SK-N-MC (cell line): ENCODE data around the gene DIPK1B.
A peak's percentile ranks its signal among the peaks of the same experiment; 100 is the strongest.
"Not testable (repeated sequence)": the region's sequence is repeated elsewhere in the genome, so short reads cannot be mapped to it uniquely, and the experiment has no call there.

ENCODE experiments used
- DNase-seq: peaks from one replicate; pipeline ENCODE4 v3.0.0-alpha.2; 2011; ENCODE audit warnings: low read depth, low spot score
- H3K27ac ChIP-seq: fragments of 200-600 bp; sonication (generic); 2 replicates; pipeline ENCODE4 v1.5.1; 2016; ENCODE audit warnings: mixed run types
- H3K36me3 ChIP-seq: fragments of 200-600 bp; sonication (generic); 2 replicates; pipeline ENCODE4 v1.6.1; 2017; ENCODE audit warnings: antibody characterized with exemption, low read length, mixed read lengths; ENCODE audit not compliant: insufficient read depth
- H3K4me3 ChIP-seq: fragments of 200-600 bp; sonication (generic); 2 replicates; pipeline ENCODE4 v1.5.1; 2016
- H3K9ac ChIP-seq: fragments of 200-600 bp; sonication (generic); 2 replicates; pipeline ENCODE4 v1.8.0; 2017; ENCODE audit warnings: mixed run types, mixed read lengths; ENCODE audit not compliant: insufficient read length
- H3K9me3 ChIP-seq: fragments of 200-600 bp; sonication (generic); 2 replicates; pipeline ENCODE4 v1.6.1; 2017; ENCODE audit warnings: low read depth, mild to moderate bottlenecking, antibody characterized with exemption, low read length, moderate library complexity, mixed read lengths
- EZH2 ChIP-seq: fragments of 200-600 bp; sonication (generic); IDR thresholded peaks from one replicate; pipeline ENCODE4 v1.6.1; 2017; ENCODE audit warnings: antibody characterized with exemption
- FOXP2 ChIP-seq: optimal IDR thresholded peaks from 2 replicates; pipeline ENCODE3; 2011; ENCODE audit warnings: mild to moderate bottlenecking, moderate library complexity; ENCODE audit not compliant: insufficient read depth; ENCODE audit errors: extremely low read length, control extremely low read depth
- POLR2AphosphoS5 ChIP-seq: IDR thresholded peaks from 2 replicates; pipeline ENCODE4 v1.6.1; 2012; ENCODE audit warnings: mild to moderate bottlenecking, low read depth, low read length, borderline replicate concordance

DIPK1B gene

DNA sequence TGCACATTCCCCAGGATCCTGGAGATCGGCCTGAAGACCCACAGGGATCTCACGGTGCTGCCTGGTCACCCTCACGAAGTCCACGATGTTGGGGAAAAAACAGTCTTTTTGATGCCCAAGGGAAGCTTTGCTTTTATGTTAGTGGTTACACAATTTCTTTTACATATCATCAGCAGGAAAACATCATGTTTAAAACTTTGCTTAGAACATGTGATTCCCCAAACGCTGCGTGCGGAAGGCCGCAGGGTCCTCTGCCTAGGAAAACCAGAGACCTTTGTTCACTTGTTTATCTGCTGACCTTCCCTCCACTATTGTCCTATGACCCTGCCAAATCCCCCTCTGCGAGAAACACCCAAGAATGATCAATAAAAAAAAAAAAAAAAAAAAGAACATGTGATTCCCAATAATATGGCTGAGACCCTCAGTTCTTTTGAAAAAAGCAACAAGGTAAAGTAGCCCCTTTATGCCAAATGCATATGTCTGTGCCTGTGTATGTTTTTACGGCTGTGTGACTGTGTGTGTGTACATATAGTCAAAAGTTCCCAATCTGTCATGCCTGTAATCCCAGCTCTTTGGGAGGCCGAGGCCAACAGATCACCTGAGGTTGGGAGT is 13.6 kb upstream of the DIPK1B start:
- Histone ChIP-seq H3K4me3 (no peak overlapping the region), H3K27ac (peak overlapping the region; percentile 19; the same call in 1 of the 2 replicates), H3K9me3 (no peaks in the 10 kb centered on the region), H3K36me3 (no peaks in the 10 kb centered on the region), H3K9ac (no peak overlapping the region)
- no peak for DNase-seq
- TF ChIP-seq FOXP2 (no peak), EZH2 (no peak), POLR2AphosphoS5 (no peak)

DNA sequence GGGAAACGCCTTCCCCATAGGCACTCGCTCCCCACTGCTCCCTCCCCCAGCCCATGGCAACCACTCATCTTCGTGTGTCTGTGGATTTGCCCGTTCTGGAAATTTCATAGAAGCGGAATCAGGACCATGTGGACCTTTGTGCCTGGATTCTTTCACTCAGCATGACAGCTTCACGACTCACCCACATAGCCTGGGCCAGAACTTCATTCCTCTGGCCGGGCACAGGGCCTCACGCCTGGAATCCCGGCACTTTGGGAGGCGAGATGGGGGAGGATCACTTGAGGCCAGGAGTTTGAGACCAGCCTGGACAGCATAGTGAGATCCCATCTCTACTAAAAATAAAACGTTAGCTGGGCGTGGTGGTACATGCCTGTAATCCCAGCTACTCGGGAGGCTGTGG is 12.1 kb upstream of the DIPK1B start:
- Histone ChIP-seq H3K4me3 (no peak overlapping the region), H3K9ac (no peak overlapping the region), H3K36me3 (no peaks in the 10 kb centered on the region), H3K27ac (no peak overlapping the region), H3K9me3 (no peaks in the 10 kb centered on the region)
- no peak for TF ChIP-seq EZH2
- TF ChIP-seq POLR2AphosphoS5: no peak
- TF ChIP-seq FOXP2: no peak
- no peak for DNase-seq

- Histone ChIP-seq H3K27ac (no peak overlapping the region), H3K4me3 (no peak overlapping the region), H3K9me3 (no peaks in the 10 kb centered on the region), H3K9ac (no peak overlapping the region), H3K36me3 (no peaks in the 10 kb centered on the region)
- no peak for DNase-seq
- TF ChIP-seq EZH2 (no peak), POLR2AphosphoS5 (no peak), FOXP2 (no peak)
Observed at GRCh38 chr9:136700959-136701667, 11.3 kb upstream of the DIPK1B start.

- Histone ChIP-seq H3K27ac (no peak overlapping the region), H3K4me3 (no peak overlapping the region), H3K9ac (no peak overlapping the region), H3K9me3 (no peaks in the 10 kb centered on the region), H3K36me3 (no peaks in the 10 kb centered on the region)
- TF ChIP-seq POLR2AphosphoS5 (no peak), EZH2 (no peak), FOXP2 (no peak)
- no peak for DNase-seq
Observed at GRCh38 chr9:136701668-136702053, 10.7 kb upstream of the DIPK1B start.

- H3K9ac ChIP-seq: no peak overlapping the region
- no peaks in the 10 kb centered on the region for H3K36me3 ChIP-seq
- H3K4me3 ChIP-seq: no peak overlapping the region
- TF ChIP-seq EZH2: no peak
- no peak for TF ChIP-seq POLR2AphosphoS5
- no peak for TF ChIP-seq FOXP2
- DNase-seq: no peak
- no peaks in the 10 kb centered on the region for H3K9me3 ChIP-seq
- no peak overlapping the region for H3K27ac ChIP-seq
Observed at GRCh38 chr9:136703276-136703860, 9.0 kb upstream of the DIPK1B start.

GRCh38 chr9:136704741-136705140 is 7.6 kb upstream of the DIPK1B start:
- not testable (repeated sequence) for H3K9me3 ChIP-seq, H3K9ac ChIP-seq, H3K36me3 ChIP-seq, DNase-seq, H3K4me3 ChIP-seq, H3K27ac ChIP-seq

DNA sequence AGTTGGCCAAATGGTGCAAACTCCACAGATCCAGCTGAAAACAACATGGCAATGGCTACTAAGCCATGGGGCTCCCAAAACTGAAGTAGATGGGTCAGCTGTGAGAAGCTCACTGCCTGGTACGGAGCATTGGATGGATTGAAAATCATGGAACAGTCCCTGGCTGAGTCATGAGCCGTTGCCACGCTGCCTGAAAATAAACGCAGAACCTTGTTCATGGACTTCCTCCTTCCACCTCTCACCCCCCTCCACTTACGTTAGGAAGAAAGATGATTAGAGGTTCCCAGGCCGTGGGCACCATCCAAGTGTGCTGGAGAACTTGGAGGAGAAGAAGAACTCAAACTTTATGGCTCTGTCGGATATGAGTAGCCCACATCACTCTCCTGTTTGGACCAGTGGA is 6.8 kb upstream of the DIPK1B start:
- Histone ChIP-seq H3K27ac (no peak overlapping the region), H3K9me3 (no peaks in the 10 kb centered on the region), H3K4me3 (no peak overlapping the region), H3K36me3 (no peaks in the 10 kb centered on the region), H3K9ac (no peak overlapping the region)
- TF ChIP-seq FOXP2: no peak
- no peak for TF ChIP-seq EZH2
- DNase-seq: no peak

- Histone ChIP-seq H3K4me3 (no peak overlapping the region), H3K9me3 (no peaks in the 10 kb centered on the region), H3K27ac (no peak overlapping the region), H3K36me3 (no peaks in the 10 kb centered on the region), H3K9ac (no peak overlapping the region)
- TF ChIP-seq POLR2AphosphoS5 (no peak), EZH2 (no peak), FOXP2 (no peak)
- no peak for DNase-seq
Observed at GRCh38 chr9:136707011-136707410, 5.4 kb upstream of the DIPK1B start.
